H9 (cell line): ENCODE measurements around the gene SHE. TPM values are rescaled to one million over a fixed set of nuclear protein-coding genes. Genes with fewer than 3 reads are reported as not detected.

Experiments
- DNase-seq: peaks from one replicate; pipeline ENCODE4 v3.0.0-alpha.2; 2017
- H2AFZ ChIP-seq: one replicate; pipeline ENCODE4 v1.6.1; 2013; ENCODE audit warnings: mild to moderate bottlenecking, low read length, control low read depth, moderate library complexity
- H2AK5ac ChIP-seq: 2 replicates; pipeline ENCODE4 v1.6.1; 2013; ENCODE audit warnings: low read length, control low read depth, mixed read lengths; ENCODE audit not compliant: insufficient read length
- H2BK120ac ChIP-seq: one replicate; pipeline ENCODE4 v1.6.1; 2013; ENCODE audit warnings: low read depth, mild to moderate bottlenecking, low read length, control low read depth, inconsistent platforms; ENCODE audit not compliant: poor library complexity, severe bottlenecking
- H2BK12ac ChIP-seq: 2 replicates; pipeline ENCODE4 v1.6.1; 2013; ENCODE audit warnings: low read length, control low read depth, mixed read lengths, low read depth; ENCODE audit not compliant: insufficient read length
- H2BK15ac ChIP-seq: 2 replicates; pipeline ENCODE4 v1.6.1; 2013; ENCODE audit warnings: low read depth, low read length, control low read depth
- H2BK20ac ChIP-seq: one replicate; pipeline ENCODE4 v1.6.1; 2013; ENCODE audit warnings: low read depth, mild to moderate bottlenecking, low read length, control low read depth, inconsistent platforms; ENCODE audit not compliant: poor library complexity, severe bottlenecking
- H2BK5ac ChIP-seq: 2 replicates; pipeline ENCODE4 v1.6.1; 2013; ENCODE audit warnings: low read length, control low read depth, mixed read lengths; ENCODE audit not compliant: insufficient read length
- H3K14ac ChIP-seq: 2 replicates; pipeline ENCODE4 v1.6.1; 2013; ENCODE audit warnings: low read length, control low read depth; ENCODE audit not compliant: insufficient read depth
- H3K18ac ChIP-seq: 2 replicates; pipeline ENCODE4 v1.6.1; 2013; ENCODE audit warnings: low read depth, mild to moderate bottlenecking, mixed read lengths, low read length, control low read depth; ENCODE audit not compliant: insufficient read length
- H3K23ac ChIP-seq: 2 replicates; pipeline ENCODE4 v1.6.1; 2013; ENCODE audit warnings: low read length, control low read depth, mixed read lengths, low read depth; ENCODE audit not compliant: insufficient read length
- H3K23me2 ChIP-seq: 2 replicates; pipeline ENCODE4 v1.6.1; 2013; ENCODE audit warnings: low read depth, mild to moderate bottlenecking, mixed read lengths, low read length, control low read depth; ENCODE audit not compliant: insufficient read length, poor library complexity, severe bottlenecking
- H3K27ac ChIP-seq: 2 replicates; pipeline ENCODE4 v1.5.1; 2013; ENCODE audit warnings: low read length, control low read depth, mixed read lengths, low read depth; ENCODE audit not compliant: insufficient read length
- H3K27me3 ChIP-seq: 2 replicates; pipeline ENCODE4 v1.6.1; 2013; ENCODE audit warnings: low read length, control low read depth, inconsistent platforms; ENCODE audit not compliant: insufficient read depth
- H3K4ac ChIP-seq: 2 replicates; pipeline ENCODE4 v1.6.1; 2013; ENCODE audit warnings: low read depth, mild to moderate bottlenecking, control low read depth, inconsistent platforms, low read length, moderate library complexity
- H3K4me1 ChIP-seq: 2 replicates; pipeline ENCODE4 v1.6.1; 2013; ENCODE audit warnings: low read length, control low read depth, inconsistent platforms; ENCODE audit not compliant: insufficient read depth
- H3K4me2 ChIP-seq: 2 replicates; pipeline ENCODE4 v1.6.1; 2013; ENCODE audit warnings: low read length, control low read depth, mixed read lengths; ENCODE audit not compliant: insufficient read length, insufficient read depth
- H3K56ac ChIP-seq: 2 replicates; pipeline ENCODE4 v1.6.1; 2013; ENCODE audit warnings: low read depth, mild to moderate bottlenecking, mixed read lengths, low read length, control low read depth; ENCODE audit not compliant: insufficient read length
- H3K79me1 ChIP-seq: 2 replicates; pipeline ENCODE4 v1.6.1; 2013; ENCODE audit warnings: low read depth, mild to moderate bottlenecking, moderate library complexity, low read length, control low read depth, inconsistent platforms; ENCODE audit not compliant: insufficient read depth, poor library complexity, severe bottlenecking
- H3K79me2 ChIP-seq: 2 replicates; pipeline ENCODE4 v1.6.1; 2013; ENCODE audit warnings: low read length, control low read depth, inconsistent platforms; ENCODE audit not compliant: insufficient read depth
- H3K9ac ChIP-seq: 2 replicates; pipeline ENCODE4 v1.6.1; 2013; ENCODE audit warnings: low read length, control low read depth, mixed read lengths; ENCODE audit not compliant: insufficient read length; ENCODE audit errors: extremely low read depth
- H3K9me3 ChIP-seq: one replicate; pipeline ENCODE4 v1.6.1; 2013; ENCODE audit warnings: low read depth, low read length, inconsistent platforms; ENCODE audit not compliant: control insufficient read depth
- H3T11ph ChIP-seq: one replicate; pipeline ENCODE4 v1.6.1; 2013; ENCODE audit warnings: mild to moderate bottlenecking, low read length, control low read depth, inconsistent platforms
- H4K20me1 ChIP-seq: one replicate; pipeline ENCODE4 v1.6.1; 2013; ENCODE audit not compliant: control insufficient read depth, insufficient read length, insufficient read depth
- H4K5ac ChIP-seq: 2 replicates; pipeline ENCODE4 v1.6.1; 2013; ENCODE audit warnings: low read depth, mild to moderate bottlenecking, mixed read lengths, low read length, control low read depth; ENCODE audit not compliant: insufficient read length
- H4K8ac ChIP-seq: replicated peaks from 2 replicates; pipeline ENCODE4 v1.6.1; 2013; ENCODE audit warnings: low read length, control low read depth, mixed read lengths, low read depth; ENCODE audit not compliant: insufficient read length
- H4K91ac ChIP-seq: 2 replicates; pipeline ENCODE4 v1.6.1; 2013; ENCODE audit warnings: low read depth, mild to moderate bottlenecking, moderate library complexity, mixed read lengths, low read length, control low read depth; ENCODE audit not compliant: insufficient read length
- H3K27ac Mint-ChIP-seq, 3 experiments: 2 replicates in 2 of 3; 3 replicates in 1 of 3; pipeline ENCODE4 v1.8.0; 2020 to 2021; ENCODE audit warnings: mixed read lengths in 3 of 3, mild to moderate bottlenecking in 1 of 3, moderate library complexity in 1 of 3
- H3K27me3 Mint-ChIP-seq: 2 replicates; pipeline ENCODE4 v1.8.0; 2021; ENCODE audit warnings: low read depth, mild to moderate bottlenecking, moderate library complexity, mixed read lengths
- H3K36me3 Mint-ChIP-seq, 3 experiments: 2 replicates in 2 of 3; 3 replicates in 1 of 3; pipeline ENCODE4 v1.8.0; 2020 to 2021; ENCODE audit warnings: low read depth in 3 of 3, mixed read lengths in 3 of 3; ENCODE audit not compliant: insufficient read depth in 1 of 3
- H3K4me1 Mint-ChIP-seq, 2 experiments: 2 replicates each; pipeline ENCODE4 v1.8.0; 2020; ENCODE audit warnings: mixed read lengths in 2 of 2
- H3K4me3 Mint-ChIP-seq, 2 experiments: 2 replicates in 1 of 2; 3 replicates in 1 of 2; pipeline ENCODE4 v1.8.0; 2020 to 2021; ENCODE audit warnings: mild to moderate bottlenecking in 2 of 2, mixed read lengths in 2 of 2, moderate library complexity in 1 of 2
- H3K9me3 Mint-ChIP-seq, 2 experiments: 2 replicates in 1 of 2; 3 replicates in 1 of 2; pipeline ENCODE4 v1.8.0; 2020; ENCODE audit warnings: mild to moderate bottlenecking in 2 of 2, mixed read lengths in 2 of 2, moderate library complexity in 1 of 2
- CTCF ChIP-seq: fragments of 200-600 bp; sonication (generic); conservative IDR thresholded peaks from 3 replicates; pipeline ENCODE4 v1.8.0; 2021; ENCODE audit warnings: antibody characterized with exemption, mild to moderate bottlenecking
- WGBS: extraction: QIAGEN DNeasy Blood & Tissue Kit; methylation state at CpG from one replicate; pipeline ENCODE4 v1.1.7; 2013; ENCODE audit warnings: missing lambda C conversion rate, low lambda C conversion rate, mixed read lengths; ENCODE audit not compliant: insufficient read length; ENCODE audit errors: extremely low coverage; 5-methylcytosine and 5-hydroxymethylcytosine counted together
- total RNA-seq: library from RNA; stranded (reverse); gene quantifications from 2 replicates; pipeline ENCODE4 v1.2.1, GENCODE V29; 2021

SHE gene
- total RNA-seq, 1 experiment from 2014 or later: 0.48 TPM

GRCh38 chr1:154440036-154440804 lies 62.0 kb downstream of the SHE start:
- Histone ChIP-seq H2BK5ac (no peak overlapping the region), H2BK12ac (no peak overlapping the region), H2BK20ac (no peak overlapping the region), H3K23me2 (no peaks in the 10 kb centered on the region), H4K91ac (no peak overlapping the region), H3K4ac (no peak overlapping the region), H3K56ac (no peak overlapping the region), H4K20me1 (no peaks in the 10 kb centered on the region), H3K18ac (no peak overlapping the region), H3K9ac (no peak overlapping the region), H3K23ac (no peak overlapping the region), H3K79me1 (no peaks in the 10 kb centered on the region), H2BK120ac (no peak overlapping the region), H3K4me1 (peaks cover 3% of the 10 kb centered on the region; the same call in 1 of the 2 replicates), H2BK15ac (no peak overlapping the region), H3T11ph (no peak overlapping the region), H3K27ac (no peak overlapping the region), H2AFZ (no peak overlapping the region), H3K14ac (no peak overlapping the region), H3K79me2 (no peaks in the 10 kb centered on the region), H3K27me3 (no peaks in the 10 kb centered on the region), H4K5ac (no peak overlapping the region), H4K8ac (no peak overlapping the region), H3K4me2 (no peak overlapping the region), H3K9me3 (no peaks in the 10 kb centered on the region), H2AK5ac (no peak overlapping the region)
- H3K4me1 Mint-ChIP-seq: peaks cover 5 to 7% of the 10 kb centered on the region in 2 experiments
- no peak for DNase-seq
- peaks cover 3% of the 10 kb centered on the region for H3K27me3 Mint-ChIP-seq
- no CpG with 5 or more reads among the region's 6 CpGs for WGBS
- no peaks in the 10 kb centered on the region for H3K36me3 Mint-ChIP-seq
- TF ChIP-seq CTCF: no peak
- no peak overlapping the region for H3K4me3 Mint-ChIP-seq
- H3K27ac Mint-ChIP-seq: peak overlapping the region in 1 of 3 experiments; percentile 21; a peak in 2 of 7 replicates
- no peaks in the 10 kb centered on the region for H3K9me3 Mint-ChIP-seq
